HG02884 (cell line): Measurements from ENCODE around the gene VSTM4.

Experiments
- ATAC-seq: cut with Tn5 transposase; IDR thresholded peaks from one replicate; pipeline ENCODE4 v1.9.1; 2021; ENCODE audit warnings: mild to moderate bottlenecking, moderate library complexity; ENCODE audit not compliant: unreplicated experiment

The VSTM4 gene, protein sequence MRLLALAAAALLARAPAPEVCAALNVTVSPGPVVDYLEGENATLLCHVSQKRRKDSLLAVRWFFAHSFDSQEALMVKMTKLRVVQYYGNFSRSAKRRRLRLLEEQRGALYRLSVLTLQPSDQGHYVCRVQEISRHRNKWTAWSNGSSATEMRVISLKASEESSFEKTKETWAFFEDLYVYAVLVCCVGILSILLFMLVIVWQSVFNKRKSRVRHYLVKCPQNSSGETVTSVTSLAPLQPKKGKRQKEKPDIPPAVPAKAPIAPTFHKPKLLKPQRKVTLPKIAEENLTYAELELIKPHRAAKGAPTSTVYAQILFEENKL

DNA sequence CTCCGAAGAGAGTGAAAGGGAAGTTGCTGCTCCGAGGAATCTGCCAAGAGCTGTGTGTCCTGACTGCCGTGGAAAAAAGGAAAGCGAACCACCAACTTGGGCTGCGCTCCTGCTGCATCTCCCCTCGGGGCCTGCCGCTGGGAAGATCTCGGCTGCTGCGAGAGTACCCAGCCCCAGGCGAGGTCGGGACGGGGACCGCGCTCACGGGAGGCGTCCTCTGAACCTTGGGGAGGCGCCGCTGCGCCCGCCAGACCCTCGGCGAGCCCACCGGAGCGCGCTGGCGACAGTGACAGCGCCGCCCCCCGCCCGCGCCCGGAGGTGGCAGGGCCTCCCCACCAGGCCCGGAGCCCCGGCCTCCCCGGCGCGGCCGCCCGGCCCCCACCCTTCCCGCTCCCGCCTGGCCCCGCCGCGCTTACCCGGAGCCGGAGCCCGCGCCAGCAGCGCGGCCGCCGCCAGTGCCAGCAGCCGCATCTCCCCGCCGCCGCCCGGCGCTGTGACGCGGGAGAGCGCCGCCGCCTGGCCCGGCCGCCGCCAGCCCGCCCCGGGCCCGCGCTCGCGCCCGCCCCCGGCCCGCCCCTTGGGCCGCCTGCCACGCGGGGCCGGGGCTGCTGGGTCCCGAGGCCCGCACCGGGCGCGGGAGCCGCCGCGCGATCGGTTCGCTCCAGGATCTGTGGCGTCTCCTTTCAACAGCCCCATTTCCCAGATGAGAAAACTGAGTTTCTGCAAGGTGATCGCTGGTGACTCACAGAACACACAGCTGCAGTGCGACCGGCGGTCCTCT is at the start of gene VSTM4:
VSTM4 (minus strand) TSS at position 508 of the 781 bp plus-strand sequence; CDS start at position 471, 37 bp downstream.
- no peak for ATAC-seq

DNA sequence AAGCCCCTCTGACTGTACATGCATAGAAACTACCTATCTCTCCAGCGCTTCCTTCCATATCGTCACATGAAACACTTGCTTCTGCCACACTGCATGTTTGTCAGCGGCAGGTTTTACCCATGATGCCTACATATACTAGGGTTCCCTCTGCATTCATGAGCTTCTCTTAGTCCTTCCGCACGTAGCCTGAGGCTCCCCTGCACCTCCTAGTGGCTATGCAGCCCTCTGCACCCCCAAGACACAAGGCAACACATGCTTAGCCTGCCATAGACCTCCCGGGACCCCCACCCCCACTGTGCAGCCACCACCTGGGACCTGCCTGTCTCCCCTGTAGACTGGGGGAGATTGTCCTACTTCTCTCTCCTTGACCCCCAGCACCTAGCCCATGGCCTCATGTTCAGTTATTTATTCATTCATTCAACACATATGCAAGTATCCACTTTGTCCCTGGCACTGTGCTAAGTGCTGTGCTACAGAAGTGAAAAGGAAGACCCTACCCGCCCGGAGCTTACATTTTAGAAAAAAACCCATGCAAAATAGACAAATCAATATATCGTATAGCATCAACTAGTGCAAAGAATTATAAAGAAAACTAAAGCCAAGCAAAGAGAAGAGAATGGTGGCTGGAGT is 49.4 kb upstream of the VSTM4 start:
- peak; percentile 95 for ATAC-seq

DNA sequence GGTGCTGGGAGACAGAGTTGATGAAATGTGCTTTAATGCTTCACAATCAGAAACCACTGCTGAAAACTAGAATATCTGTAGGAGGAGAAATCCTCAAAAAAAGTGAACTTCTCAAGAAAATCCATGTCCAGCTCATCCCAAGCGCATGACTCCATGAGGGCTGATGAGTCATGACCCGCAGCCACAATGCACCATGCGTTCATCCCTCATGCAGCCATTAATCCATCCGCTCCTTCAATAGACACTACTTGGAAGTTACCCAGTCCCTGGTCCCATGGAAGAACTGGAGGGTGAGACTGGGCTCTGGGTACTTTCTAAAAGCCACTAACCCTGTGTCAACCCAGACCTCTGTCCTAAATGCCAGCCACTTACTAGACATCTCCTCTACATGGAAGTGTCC is 48.4 kb upstream of the VSTM4 start:
- ATAC-seq: no peak

DNA sequence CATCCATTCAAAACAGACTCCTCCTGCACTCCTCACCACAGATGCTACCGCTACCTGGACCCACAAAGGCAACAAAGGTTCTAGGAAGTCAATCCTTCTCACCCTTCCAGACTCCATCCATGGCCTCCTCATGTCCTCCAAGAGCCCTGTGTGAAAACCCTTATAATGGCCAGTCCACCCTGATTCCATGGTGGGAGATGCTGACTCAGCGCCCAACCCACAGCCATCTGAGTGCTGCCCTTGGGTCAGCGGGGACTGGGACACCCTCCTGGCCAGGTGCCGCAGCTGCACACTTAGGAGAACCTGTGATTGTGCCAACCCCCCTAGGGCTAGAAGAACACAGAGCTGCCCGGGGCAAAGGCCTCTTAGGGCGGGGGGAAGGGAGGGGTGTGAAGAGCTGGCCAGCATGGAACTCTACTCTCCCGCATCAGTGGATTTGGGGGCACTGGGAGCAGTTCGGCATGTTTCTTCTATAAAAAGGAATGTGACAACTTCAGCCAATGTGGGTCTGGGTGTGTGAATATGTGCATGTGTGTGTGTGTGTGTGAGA is 47.5 kb upstream of the VSTM4 start:
- no peak for ATAC-seq

DNA sequence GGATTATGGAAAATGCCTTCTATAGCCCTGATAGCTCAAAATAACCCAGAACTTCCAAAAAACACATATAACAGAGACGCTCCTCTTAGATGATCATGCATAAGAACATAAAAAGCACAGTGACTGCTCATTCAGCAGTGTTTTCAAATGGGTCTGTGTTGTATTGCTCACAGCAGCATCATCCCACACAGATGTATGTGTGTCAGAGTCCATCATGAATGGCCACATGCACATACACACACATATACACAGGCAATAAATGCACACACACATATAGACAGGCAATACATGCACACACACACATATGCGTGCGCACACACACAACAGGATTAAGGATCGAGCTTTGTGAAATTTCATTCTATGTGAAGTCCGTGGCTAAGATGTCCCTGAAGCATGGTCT is 46.7 kb upstream of the VSTM4 start:
- ATAC-seq: no peak

DNA sequence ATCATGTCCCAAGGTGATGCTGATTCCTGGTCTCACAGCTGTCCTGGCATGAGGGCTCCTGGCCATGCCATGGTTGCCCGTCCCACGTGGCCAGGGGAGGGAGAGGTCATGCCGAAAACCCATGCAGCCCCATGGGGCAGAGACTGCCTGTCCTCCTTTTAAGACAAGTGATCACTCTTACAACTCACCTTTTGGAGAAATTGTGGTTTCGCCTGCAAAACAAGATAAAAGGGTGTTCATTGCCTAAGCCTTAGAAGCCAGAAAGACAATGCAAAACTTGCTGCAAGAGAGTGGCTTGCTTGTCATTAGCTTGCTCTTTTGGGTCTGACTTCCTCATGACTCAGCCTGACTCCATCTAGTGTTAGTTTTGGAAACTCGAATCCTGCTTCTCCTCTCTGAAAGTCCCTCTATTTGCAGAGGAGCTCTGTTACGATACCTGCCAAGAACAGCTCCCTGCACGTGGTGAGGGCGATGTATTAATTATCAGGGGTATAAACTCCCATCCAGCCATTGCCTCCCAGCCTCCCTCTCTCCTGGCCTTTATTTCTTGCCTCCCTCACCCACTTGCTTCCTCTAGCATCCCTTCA is 46.2 kb upstream of the VSTM4 start:
- no peak for ATAC-seq

DNA sequence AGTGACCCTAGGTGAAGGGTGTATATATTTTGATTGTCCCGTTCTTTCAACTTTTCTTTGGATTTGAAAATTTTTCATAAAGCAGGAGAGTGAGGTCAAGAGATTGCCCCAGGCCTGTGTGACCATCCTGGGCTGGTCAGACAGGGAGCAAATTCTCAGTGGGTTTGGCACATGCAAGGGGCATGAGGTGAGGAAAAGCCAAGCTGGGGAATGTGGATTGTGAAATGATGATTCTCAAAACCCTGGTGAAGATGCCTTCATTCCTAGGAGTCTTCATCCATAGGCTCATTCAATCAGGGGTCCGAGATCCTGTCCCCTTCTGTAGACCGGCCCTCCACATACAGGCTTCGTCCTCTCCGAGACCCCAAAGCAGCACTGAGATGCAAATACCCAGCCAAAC is 45.5 kb upstream of the VSTM4 start:
- no peak for ATAC-seq

DNA sequence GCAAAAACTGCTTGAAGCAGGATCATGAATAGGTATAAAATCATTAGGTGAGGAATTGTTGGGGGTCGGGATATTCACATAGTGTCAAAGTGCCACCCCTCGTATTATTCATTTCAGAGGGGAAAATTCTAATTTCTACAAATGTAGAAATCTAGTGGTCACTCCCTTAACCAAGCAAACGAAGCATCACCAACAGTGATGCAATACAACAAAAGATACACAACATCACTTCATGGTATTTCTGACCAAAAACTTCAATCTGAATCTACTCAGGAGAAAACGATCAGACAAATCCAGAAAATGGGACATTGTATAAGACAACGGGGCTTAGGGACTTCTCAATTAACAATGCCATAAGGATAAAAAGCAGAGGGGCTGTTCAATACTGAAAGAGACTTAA is 44.8 kb upstream of the VSTM4 start:
- ATAC-seq: no peak

DNA sequence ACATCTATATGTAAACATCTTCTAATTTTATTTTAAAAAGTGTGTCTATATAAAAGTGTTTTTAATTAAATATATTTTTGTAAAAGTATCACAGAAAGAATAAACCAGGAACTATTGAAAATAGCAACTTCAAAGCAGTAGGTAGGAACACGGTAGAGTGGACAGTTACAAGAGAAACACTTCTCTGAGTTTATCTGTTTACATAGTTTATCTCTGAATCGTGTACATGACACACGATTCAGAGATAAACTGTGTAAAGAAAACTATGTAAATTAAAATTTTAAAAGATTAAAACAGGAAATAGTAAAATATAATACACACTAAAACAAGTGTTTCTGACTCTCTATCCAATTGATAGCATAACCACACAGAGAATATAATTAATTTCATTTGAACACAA is 43.6 kb upstream of the VSTM4 start:
- ATAC-seq: no peak

DNA sequence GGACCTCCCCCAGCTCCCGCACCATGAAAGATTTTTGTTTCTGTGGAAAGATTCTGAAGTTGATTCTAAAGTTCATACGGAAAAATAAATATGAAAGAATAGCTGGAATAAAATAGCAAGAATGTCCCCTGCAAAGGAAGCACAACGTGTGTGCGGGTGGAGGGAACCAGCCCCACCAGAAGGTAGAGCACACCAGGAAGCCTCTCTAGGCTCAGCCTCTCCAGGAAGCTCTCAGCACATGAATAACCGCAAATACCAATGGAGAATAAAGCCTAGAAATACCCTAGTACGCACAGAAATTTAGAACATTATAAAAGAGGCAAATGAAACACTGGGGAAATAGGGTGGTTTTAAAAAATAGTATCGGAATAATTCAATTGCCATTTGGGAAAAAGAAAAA is 43.1 kb upstream of the VSTM4 start:
- ATAC-seq: no peak

DNA sequence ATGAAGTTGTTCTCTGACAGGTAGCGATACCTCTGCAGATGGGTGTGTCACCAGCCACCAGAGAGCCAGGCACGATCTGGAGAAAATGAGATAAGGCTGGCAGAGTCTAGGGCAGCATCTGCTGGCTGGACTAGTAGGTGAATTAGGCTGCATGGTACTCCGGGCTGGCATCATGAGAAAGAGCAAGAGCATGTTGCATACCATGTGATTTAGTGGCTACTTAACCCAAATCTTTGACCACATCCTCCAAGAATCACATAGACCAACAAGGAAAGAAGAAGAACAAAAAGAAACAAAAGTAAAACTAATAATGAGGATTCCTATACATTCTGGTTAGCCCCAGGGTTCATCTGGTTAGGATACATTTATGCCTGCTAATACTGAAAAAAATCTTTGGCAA is 41.9 kb upstream of the VSTM4 start:
- ATAC-seq: no peak

DNA sequence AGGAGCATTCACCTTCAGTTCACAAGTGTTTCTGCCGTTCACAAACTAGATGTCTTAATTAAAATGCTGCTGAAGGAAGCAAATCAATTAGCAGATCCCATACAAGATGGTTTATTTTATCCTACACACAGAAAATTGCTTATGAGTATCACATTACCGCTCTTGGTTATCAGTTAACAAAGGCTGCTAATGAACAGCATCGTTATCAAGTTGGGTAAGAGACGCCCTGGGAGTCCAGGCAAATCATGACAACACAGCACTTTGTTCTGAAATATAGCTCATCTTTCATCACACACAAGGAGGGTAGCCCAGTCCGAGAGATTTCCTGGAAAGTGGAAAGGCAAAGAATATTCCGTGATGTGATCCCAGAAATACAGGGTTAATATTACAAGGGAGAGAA is 39.3 kb upstream of the VSTM4 start:
- ATAC-seq: no peak

DNA sequence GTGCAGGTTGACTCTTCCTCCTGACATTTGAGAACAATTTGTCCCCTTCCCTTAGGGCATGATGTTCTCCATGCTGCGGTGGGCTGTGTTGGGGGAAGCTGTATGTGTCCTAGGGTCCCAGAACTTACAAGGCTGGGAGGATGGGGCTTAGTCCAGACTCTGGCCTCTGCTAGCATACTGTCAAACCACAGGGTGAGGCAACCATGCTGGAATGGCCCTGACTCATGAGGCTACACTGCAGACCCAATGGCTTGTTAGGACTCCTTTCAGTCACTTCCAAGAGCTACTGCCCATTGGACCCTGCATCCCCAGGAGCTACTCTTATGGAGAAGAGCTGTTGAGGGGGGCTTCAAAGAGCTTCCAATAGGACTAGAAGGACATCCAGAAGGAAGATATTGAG is 38.6 kb upstream of the VSTM4 start:
- ATAC-seq: no peak

DNA sequence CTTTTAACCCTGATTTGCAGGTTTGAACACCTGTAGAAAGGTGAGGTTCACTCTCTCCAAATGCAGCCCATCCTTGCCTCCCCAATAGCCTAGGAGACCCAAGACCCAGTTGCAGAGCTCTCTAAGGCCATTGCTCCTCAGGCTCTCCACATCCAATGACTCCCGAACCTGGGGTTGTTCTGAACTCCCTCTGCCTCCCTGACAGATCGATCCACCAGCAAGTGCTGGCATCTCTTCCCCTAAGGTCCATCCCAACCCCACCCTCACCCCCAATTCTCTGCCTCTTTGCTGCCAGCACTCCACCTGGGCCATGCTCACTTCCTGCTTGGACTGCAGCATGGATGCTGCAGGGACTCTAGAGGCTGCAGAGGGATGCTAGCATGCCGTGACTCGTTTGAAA is 37.8 kb upstream of the VSTM4 start:
- ATAC-seq: no peak

DNA sequence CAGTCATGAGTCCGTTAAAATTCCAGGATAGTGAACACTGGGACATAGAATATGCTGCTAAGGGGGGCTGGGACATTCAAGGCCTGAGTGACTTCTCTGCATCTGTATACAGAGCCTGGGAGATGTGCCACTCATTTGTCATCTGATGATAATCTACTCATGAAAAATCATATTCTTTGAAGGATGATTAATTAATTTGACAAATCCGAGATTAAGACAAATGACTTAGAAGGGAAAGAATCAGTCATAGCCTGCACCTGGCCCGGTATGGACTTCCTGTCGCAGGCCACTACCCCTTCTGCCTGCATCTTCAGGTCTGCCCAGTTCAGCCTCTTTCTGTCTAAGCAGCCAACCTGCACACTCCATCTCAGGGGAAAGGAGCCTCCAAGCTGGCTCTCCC is 37.3 kb upstream of the VSTM4 start:
- no peak for ATAC-seq

DNA sequence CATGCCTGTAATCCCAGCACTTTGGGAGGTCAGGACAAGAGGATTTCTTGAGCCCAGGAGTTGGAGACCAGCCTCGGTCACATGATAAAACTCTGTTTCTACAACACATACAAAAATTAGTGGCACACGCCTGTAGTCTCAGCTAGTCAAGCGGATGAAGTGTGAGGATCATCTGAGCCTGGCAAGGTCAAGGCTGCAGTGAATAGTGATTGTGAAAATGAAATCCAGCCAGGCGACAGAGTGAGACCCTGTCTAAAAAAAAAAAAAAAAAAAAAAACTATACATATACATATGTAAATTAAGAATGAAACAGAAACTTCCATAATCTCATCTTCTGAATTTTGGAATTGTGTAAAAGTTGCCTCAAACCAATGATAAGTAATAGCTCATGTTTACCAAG is 36.7 kb upstream of the VSTM4 start:
- no peak for ATAC-seq

DNA sequence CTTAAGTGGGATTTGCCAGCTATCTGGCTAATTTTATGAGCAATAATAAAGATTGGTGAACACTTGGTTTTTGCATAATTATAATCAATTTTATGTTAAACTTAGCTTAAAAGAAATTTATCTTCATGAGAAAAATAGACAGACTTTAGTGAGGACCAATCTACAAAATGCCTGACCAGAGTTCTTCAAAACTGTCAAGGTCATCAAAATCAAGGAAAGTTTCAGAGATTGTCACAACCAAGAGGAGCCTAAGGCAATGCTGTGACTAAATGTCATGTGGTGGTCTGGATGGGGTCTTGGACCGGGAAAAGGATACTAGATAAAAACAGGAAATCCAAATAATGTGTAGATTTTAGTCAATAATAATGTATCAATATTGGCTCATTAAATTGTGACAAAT is 36.2 kb upstream of the VSTM4 start:
- no peak for ATAC-seq

DNA sequence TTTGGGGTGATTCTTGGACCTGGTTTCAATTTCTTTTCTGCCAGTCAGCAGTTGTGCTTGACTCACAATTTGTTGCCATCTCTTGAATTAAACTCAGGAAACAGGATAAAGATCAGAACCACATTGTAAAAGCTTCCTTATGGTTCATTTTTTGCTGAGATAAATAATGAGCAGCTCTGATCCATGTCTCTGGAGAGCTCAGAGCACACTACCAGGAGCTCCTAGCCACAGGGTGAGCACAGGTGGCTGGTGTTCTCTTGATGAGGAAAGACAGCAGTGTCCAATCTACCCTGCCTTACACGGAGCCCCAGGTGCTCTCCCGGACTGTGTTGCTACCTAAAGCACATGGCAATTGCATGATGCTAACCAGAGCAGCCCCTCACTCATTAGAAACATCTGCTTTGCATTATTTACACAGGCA is 35.7 kb upstream of the VSTM4 start:
- ATAC-seq: no peak

DNA sequence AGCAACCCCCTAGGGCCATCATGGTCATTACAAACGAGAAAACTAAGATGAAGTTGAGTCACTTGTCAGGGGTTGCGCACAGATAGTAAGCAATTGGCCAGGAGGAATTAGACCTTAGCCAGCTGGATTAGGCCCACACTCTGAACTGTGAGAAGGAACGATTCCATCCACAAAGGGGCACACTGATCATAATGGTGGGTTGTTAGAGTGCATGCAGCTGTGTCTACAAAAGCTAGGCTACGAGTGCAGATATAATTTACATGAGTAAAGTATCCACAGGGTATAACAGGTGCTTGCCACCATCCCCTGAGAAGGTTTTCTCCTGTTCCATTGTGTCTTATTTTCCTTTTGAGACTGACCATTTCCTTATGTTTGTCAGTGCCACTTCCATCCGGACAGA is 35.1 kb upstream of the VSTM4 start:
- no peak for ATAC-seq

DNA sequence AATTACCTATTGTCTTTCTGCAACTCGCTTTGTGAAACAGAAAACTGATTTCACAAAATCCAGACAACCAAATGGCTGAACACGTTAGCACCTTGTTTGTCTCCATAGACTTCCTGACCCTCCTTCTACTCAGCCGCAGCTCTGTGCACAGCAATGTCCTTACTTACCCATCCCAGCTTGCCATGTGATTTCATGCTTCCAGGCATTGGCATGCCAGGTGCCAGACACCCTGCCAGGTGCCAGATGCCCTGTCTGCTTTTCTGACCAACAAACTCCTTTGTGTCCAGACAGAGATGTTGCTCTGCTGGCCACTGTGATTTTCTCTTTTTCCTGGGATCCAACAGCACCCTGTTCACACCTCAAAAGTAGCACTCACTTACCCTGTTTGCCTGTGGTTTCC is 34.6 kb upstream of the VSTM4 start:
- no peak for ATAC-seq

DNA sequence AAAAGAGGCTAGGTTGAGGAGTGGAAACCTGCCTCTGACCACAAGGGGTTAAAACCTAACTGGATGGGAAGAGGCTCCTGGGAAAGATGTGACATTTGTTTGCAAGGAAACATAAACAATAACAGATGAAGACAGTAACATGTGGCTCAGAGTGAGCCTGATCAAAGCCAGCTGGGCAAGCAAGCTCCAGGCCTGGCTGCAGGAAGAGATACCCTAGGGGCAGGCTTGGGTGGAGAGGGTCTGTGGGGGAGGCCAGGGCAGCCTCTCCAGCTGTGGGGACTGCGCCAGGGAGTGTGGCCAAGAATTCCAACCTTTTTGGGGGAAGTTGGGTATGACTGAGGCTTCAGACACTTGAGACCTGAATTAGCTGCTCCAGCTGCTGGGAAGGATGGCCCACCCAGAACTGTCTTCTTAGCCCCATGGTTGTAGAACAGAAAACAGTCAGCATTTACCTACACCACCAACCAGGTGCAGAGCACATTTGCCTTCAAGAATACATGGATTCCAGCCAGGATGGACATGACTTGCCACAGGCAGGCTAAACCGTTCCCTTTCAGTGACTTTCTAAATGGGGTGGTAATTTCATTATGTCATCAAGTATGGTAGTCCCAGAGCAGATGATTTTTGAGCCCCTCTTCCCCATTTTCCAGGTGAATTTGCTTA is 28.9 kb upstream of the VSTM4 start:
- no peak for ATAC-seq
